Trophoblast cell (in vitro differentiated cells and primary cell): ENCODE measurements around the gene NEUROG1.

Source experiments
- DNase-seq, 2 donors: peaks; one replicate each; pipeline ENCODE4 v3.0.0-alpha.2; 2016
- H2AFZ ChIP-seq: 2 replicates; pipeline ENCODE4 v1.6.1; 2013; ENCODE audit warnings: low read length, moderate library complexity, mild to moderate bottlenecking; ENCODE audit not compliant: insufficient read depth, poor library complexity
- H2AK5ac ChIP-seq: 2 replicates; pipeline ENCODE4 v1.6.1; 2013; ENCODE audit warnings: mild to moderate bottlenecking, low read length
- H2BK120ac ChIP-seq: 2 replicates; pipeline ENCODE4 v1.6.1; 2013; ENCODE audit warnings: low read length, mild to moderate bottlenecking, moderate library complexity; ENCODE audit not compliant: insufficient read depth, poor library complexity
- H2BK12ac ChIP-seq: 2 replicates; pipeline ENCODE4 v1.6.1; 2013; ENCODE audit warnings: mild to moderate bottlenecking, low read length, moderate library complexity
- H2BK5ac ChIP-seq: 2 replicates; pipeline ENCODE4 v1.6.1; 2013; ENCODE audit warnings: low read length, low read depth, moderate library complexity, mild to moderate bottlenecking; ENCODE audit not compliant: poor library complexity
- H3K14ac ChIP-seq: 2 replicates; pipeline ENCODE4 v1.6.1; 2013; ENCODE audit warnings: mild to moderate bottlenecking, low read length
- H3K18ac ChIP-seq: 2 replicates; pipeline ENCODE4 v1.6.1; 2013; ENCODE audit warnings: mild to moderate bottlenecking, low read length
- H3K23ac ChIP-seq: 2 replicates; pipeline ENCODE4 v1.6.1; 2013; ENCODE audit warnings: low read length
- H3K27ac ChIP-seq: 2 replicates; pipeline ENCODE4 v1.5.1; 2013; ENCODE audit warnings: low read depth, mild to moderate bottlenecking, inconsistent platforms, low read length, moderate library complexity
- H3K27me3 ChIP-seq: 2 replicates; pipeline ENCODE4 v1.6.1; 2013; ENCODE audit warnings: inconsistent platforms, mild to moderate bottlenecking, low read length, moderate library complexity; ENCODE audit not compliant: insufficient read depth
- H3K36me3 ChIP-seq, 2 experiments: 1 replicate in 1 of 2; 2 replicates in 1 of 2; pipeline ENCODE4 v1.6.1; 2013; ENCODE audit warnings: low read length in 2 of 2, mild to moderate bottlenecking in 2 of 2, moderate library complexity in 1 of 2; ENCODE audit not compliant: insufficient read depth in 2 of 2, control insufficient read depth in 1 of 2
- H3K4ac ChIP-seq: 2 replicates; pipeline ENCODE4 v1.6.1; 2013; ENCODE audit warnings: low read depth, mild to moderate bottlenecking, low read length, moderate library complexity
- H3K4me1 ChIP-seq, 2 experiments: 1 replicate in 1 of 2; 2 replicates in 1 of 2; pipeline ENCODE4 v1.6.1; 2013; ENCODE audit warnings: low read length in 2 of 2, mild to moderate bottlenecking in 2 of 2, moderate library complexity in 1 of 2; ENCODE audit not compliant: insufficient read depth in 2 of 2, control insufficient read depth in 1 of 2
- H3K4me2 ChIP-seq: 2 replicates; pipeline ENCODE4 v1.6.1; 2013; ENCODE audit warnings: inconsistent platforms, mild to moderate bottlenecking, low read length, moderate library complexity
- H3K4me3 ChIP-seq: 2 replicates; pipeline ENCODE4 v1.5.1; 2013; ENCODE audit warnings: mild to moderate bottlenecking, low read depth, low read length, inconsistent platforms
- H3K79me1 ChIP-seq: one replicate; pipeline ENCODE4 v1.6.1; 2013; ENCODE audit warnings: low read length
- H3K79me2 ChIP-seq: 2 replicates; pipeline ENCODE4 v1.6.1; 2013; ENCODE audit warnings: low read length, mild to moderate bottlenecking; ENCODE audit not compliant: control insufficient read depth, insufficient read depth, poor library complexity
- H3K9ac ChIP-seq: 2 replicates; pipeline ENCODE4 v1.6.1; 2013; ENCODE audit warnings: mild to moderate bottlenecking, low read length
- H3K9me3 ChIP-seq: 2 replicates; pipeline ENCODE4 v1.6.1; 2013; ENCODE audit warnings: low read depth, mild to moderate bottlenecking, control low read depth, inconsistent platforms, low read length; ENCODE audit not compliant: insufficient read depth
- H4K12ac ChIP-seq: 2 replicates; pipeline ENCODE4 v1.6.1; 2013; ENCODE audit warnings: low read depth, mild to moderate bottlenecking, low read length, moderate library complexity
- H4K8ac ChIP-seq: 2 replicates; pipeline ENCODE4 v1.6.1; 2013; ENCODE audit warnings: low read depth, mild to moderate bottlenecking, low read length, moderate library complexity
- H4K91ac ChIP-seq: one replicate; pipeline ENCODE4 v1.6.1; 2013; ENCODE audit warnings: low read depth, mild to moderate bottlenecking, low read length, moderate library complexity
- WGBS: extraction: QIAGEN DNeasy Blood & Tissue Kit; methylation state at CpG from one replicate; pipeline ENCODE4 v1.1.7; 2013; ENCODE audit warnings: missing lambda C conversion rate; ENCODE audit not compliant: insufficient read length, insufficient coverage; ENCODE audit errors: extremely low coverage; 5-methylcytosine and 5-hydroxymethylcytosine counted together

Gene NEUROG1

DNA sequence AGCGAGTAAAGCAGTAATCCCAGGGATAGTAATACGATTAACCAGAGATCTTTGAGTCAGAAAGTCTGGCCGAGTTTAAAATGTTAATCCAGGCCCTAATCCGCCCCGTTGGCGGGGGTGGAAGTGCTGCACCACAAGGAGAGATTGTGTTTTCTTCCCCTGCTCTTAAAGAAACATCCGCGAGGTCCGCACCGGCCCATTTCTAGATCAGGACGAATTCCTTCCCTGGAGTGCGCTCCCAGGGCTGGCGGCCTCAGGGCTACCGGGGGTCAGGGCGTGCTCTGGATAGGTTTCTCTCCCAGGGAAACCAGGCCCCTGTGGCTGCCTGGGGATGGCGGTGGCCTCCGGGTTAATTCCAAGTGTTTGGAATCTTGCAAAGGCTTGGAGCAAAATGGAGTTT, 9.3 kb upstream of the NEUROG1 start:
- no peak overlapping the region for H3K9ac ChIP-seq
- no peak overlapping the region for H3K4me3 ChIP-seq
- H3K23ac ChIP-seq: no peak overlapping the region
- H3K14ac ChIP-seq: no peak overlapping the region
- peak overlapping the region; percentile 42 for H3K4me2 ChIP-seq
- no peak overlapping the region for H2BK12ac ChIP-seq
- no peak overlapping the region for H2AFZ ChIP-seq
- no peaks in the 10 kb centered on the region for H3K79me1 ChIP-seq
- no peak overlapping the region for H3K18ac ChIP-seq
- no peak overlapping the region for H4K91ac ChIP-seq
- DNase-seq: no peak
- no peak overlapping the region for H4K8ac ChIP-seq
- H3K4me1 ChIP-seq: peaks cover 6 to 7% of the 10 kb centered on the region in 2 experiments
- H3K27ac ChIP-seq: no peak overlapping the region
- no peak overlapping the region for H2BK5ac ChIP-seq
- no peak overlapping the region for H3K4ac ChIP-seq
- no peak overlapping the region for H2AK5ac ChIP-seq
- H3K36me3 ChIP-seq: no peaks in the 10 kb centered on the region
- no peaks in the 10 kb centered on the region for H3K79me2 ChIP-seq
- no CpG with 5 or more reads among the region's 17 CpGs for WGBS
- no peak overlapping the region for H4K12ac ChIP-seq
- peaks cover 67% of the 10 kb centered on the region for H3K27me3 ChIP-seq
- peaks cover 12% of the 10 kb centered on the region for H3K9me3 ChIP-seq
- H2BK120ac ChIP-seq: no peak overlapping the region

DNA sequence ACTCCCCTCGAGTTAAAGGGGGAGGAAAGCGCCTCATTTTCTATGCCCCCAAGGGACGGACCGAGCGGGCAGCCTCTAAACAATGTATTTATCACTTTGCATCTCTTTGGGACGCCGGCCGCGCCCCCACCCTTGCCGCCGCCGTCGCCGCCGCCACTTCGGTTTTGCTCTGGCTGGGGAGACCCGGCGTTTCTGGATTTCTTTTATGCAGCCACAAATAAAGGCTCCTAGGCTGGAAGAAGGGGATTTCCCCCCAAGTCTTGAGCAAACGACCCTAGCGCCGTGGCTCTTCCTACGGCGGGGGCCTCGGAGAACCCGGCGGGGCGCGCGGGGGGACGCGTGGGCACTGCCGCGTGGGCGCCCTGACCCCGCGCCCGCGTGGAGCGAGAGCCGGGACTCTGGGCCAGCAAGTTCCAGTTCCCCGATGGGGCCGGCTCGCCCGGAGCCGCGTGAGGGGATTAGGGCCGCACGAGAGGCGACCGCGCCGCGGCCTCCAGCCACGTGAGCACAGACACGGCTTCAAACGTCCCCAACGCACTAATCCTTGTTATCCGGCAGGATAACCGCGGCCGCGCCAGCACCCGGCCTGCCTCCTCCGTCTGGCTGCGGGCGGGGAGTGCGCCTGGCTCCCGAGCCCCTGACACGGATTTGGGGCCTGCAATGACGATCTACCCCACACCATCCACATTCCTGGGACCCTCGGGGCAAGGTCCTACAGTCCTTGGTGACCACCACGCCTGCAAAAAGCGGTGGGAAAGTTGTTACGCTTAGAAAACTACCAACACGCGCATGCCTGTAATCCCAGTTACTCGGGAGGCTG, 7.9 kb upstream of the NEUROG1 start:
- no peaks in the 10 kb centered on the region for H3K79me2 ChIP-seq
- WGBS: no CpG with 5 or more reads among the region's 77 CpGs

DNA sequence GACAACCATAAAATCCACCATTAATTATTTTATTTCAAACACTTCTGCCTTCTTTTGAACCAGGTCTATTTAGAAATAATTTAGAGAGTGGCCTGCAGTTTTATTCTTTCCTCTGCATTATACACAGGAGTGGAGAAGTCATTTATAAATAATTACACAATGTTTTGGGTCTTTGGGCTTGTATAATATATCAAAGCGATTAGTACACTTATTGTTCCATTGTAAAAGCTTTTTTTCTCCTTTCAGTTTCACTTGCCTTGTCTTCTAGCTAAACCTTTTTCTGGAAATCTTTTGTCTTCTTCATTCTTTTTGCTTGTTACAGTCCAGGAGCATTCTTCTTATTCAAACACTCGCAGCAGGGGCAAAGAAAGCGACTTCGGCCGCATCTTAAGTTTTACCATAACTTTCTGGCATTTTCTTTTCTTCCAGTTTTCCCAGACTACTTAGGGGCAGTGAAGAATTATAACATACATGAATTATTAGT, 7.3 kb upstream of the NEUROG1 start:
- Histone ChIP-seq H4K91ac (no peak overlapping the region), H3K4me3 (no peak overlapping the region), H3K9me3 (peaks cover 14% of the 10 kb centered on the region), H3K9ac (no peak overlapping the region), H3K18ac (no peak overlapping the region), H2BK12ac (no peak overlapping the region), H3K36me3 (no peaks in the 10 kb centered on the region), H3K79me2 (no peaks in the 10 kb centered on the region), H3K4me1 (peaks cover 6 to 7% of the 10 kb centered on the region in 2 experiments), H2AFZ (no peak overlapping the region), H2AK5ac (no peak overlapping the region), H3K23ac (no peak overlapping the region), H3K14ac (no peak overlapping the region), H3K4ac (no peak overlapping the region), H4K12ac (no peak overlapping the region), H3K27me3 (peaks cover 74% of the 10 kb centered on the region), H3K79me1 (no peaks in the 10 kb centered on the region), H3K4me2 (no peak overlapping the region), H2BK5ac (no peak overlapping the region), H2BK120ac (no peak overlapping the region), H3K27ac (no peak overlapping the region), H4K8ac (no peak overlapping the region)
- no CpG with 5 or more reads among the region's 5 CpGs for WGBS
- DNase-seq: no peak

More for the DNA sequence above, 7.9 kb upstream of the NEUROG1 start:
- Histone ChIP-seq H2BK12ac (no peak overlapping the region), H3K36me3 (no peaks in the 10 kb centered on the region), H4K8ac (no peak overlapping the region), H3K4me2 (peak overlapping the region; percentile 42), H2BK120ac (no peak overlapping the region), H3K14ac (no peak overlapping the region), H4K91ac (no peak overlapping the region), H3K18ac (no peak overlapping the region), H3K4ac (no peak overlapping the region), H3K4me1 (peaks cover 6 to 7% of the 10 kb centered on the region in 2 experiments), H3K9ac (no peak overlapping the region), H3K23ac (no peak overlapping the region), H3K27me3 (peaks cover 73% of the 10 kb centered on the region), H3K4me3 (no peak overlapping the region), H3K27ac (no peak overlapping the region), H2AK5ac (no peak overlapping the region), H3K9me3 (peaks cover 14% of the 10 kb centered on the region), H2BK5ac (no peak overlapping the region), H4K12ac (no peak overlapping the region), H2AFZ (no peak overlapping the region), H3K79me1 (no peaks in the 10 kb centered on the region)
- DNase-seq: no peak

DNA sequence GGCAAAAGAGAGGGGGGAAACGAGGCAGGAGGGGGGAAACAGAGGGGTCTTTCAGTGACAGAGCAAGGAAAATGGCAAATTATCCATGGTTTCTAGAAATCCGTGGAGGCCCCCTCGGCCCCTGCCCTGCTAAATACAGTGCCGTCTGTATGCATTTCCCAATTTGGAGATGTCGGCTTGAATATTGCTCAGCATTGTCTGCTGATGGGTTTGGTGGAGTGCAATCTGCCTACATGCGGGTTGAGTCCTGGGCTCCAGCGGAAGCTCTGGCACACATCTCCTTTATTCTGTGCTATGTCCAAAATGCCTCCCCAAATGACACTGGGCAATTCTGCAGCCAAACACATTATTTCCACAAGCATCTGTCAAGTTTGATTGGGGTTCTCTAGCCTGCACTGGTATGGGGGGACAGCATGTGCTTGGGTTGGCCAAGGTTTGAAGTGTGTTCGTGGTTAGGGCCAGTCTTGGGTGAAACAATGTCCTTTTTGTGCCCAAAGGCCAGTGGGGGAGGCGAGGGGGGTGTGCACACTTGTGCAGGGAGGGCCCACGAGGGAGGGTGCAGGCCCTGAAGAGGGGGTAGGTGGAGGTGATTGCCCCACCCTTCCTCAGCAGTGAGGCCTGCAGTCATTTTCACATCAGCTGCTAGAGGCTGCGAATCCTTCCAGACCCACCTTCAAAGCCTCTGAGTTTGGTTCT, 6.2 kb upstream of the NEUROG1 start:
- no peak overlapping the region for H3K4ac ChIP-seq
- no peak for DNase-seq
- no peak overlapping the region for H3K4me2 ChIP-seq
- H3K79me1 ChIP-seq: no peaks in the 10 kb centered on the region
- no peak overlapping the region for H2BK120ac ChIP-seq
- H3K14ac ChIP-seq: no peak overlapping the region
- no peak overlapping the region for H2AK5ac ChIP-seq
- no peak overlapping the region for H2AFZ ChIP-seq
- no peak overlapping the region for H2BK5ac ChIP-seq
- peaks cover 75% of the 10 kb centered on the region for H3K27me3 ChIP-seq
- no peak overlapping the region for H3K18ac ChIP-seq
- H3K4me3 ChIP-seq: no peak overlapping the region
- H4K8ac ChIP-seq: no peak overlapping the region
- H2BK12ac ChIP-seq: no peak overlapping the region
- H3K23ac ChIP-seq: no peak overlapping the region
- H3K36me3 ChIP-seq: no peaks in the 10 kb centered on the region
- H3K79me2 ChIP-seq: no peaks in the 10 kb centered on the region
- H4K91ac ChIP-seq: no peak overlapping the region
- H3K9ac ChIP-seq: no peak overlapping the region
- H3K27ac ChIP-seq: no peak overlapping the region
- no CpG with 5 or more reads among the region's 11 CpGs for WGBS
- peaks cover 6 to 7% of the 10 kb centered on the region in 2 experiments for H3K4me1 ChIP-seq
- H4K12ac ChIP-seq: no peak overlapping the region
- H3K9me3 ChIP-seq: peaks cover 11% of the 10 kb centered on the region
